Measurements from ENCODE around the gene CRTAP. TPM values are rescaled to one million over a fixed set of nuclear protein-coding genes. Genes with fewer than 3 reads are reported as not detected.
"Not testable (repeated sequence)": the region's sequence is repeated elsewhere in the genome, so short reads cannot be mapped to it uniquely, and the experiment has no call there.

Gene CRTAP
- total RNA-seq (2014; rRNA removed; shearing (Covaris generic)) = 107 TPM in 2 replicates

DNA sequence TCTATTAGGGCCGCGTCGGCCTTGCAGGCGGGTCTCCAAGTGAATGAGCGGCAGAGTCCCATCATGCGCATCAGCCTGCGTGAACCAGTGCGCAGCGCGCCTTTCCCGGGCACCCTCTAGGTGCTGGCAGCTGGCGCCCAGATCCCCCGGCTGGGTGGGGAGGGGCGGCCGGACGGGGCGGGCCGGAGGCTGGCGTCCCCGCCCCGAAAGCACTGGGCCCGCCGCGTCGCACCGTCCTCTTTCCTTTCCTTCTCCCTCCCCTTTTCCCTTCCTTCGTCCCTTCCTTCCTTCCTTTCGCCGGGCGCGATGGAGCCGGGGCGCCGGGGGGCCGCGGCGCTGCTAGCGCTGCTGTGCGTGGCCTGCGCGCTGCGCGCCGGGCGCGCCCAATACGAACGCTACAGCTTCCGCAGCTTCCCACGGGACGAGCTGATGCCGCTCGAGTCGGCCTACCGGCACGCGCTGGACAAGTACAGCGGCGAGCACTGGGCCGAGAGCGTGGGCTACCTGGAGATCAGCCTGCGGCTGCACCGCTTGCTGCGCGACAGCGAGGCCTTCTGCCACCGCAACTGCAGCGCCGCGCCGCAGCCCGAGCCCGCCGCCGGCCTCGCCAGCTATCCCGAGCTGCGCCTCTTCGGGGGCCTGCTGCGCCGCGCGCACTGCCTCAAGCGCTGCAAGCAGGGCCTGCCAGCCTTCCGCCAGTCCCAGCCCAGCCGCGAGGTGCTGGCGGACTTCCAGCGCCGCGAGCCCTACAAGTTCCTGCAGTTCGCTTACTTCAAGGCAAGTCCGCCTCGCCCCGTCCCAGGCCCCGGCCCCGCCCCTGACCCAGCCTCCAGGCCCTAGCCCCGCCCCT is at the start of gene CRTAP:
Gene CRTAP, plus strand, starts transcription at position 243 of the 850 bp plus-strand sequence. Its CDS starts 64 bp downstream, at position 307.
- peak; percentile 88 to 92 for DNase-seq
- Histone ChIP-seq H3K4me3 (peak within 1 kb of the TSS; percentile 74), H3K4me1 (no peaks in the 10 kb centered on the region), H3K27me3 (no peaks in the 10 kb centered on the region), H3K27ac (peak within 1 kb of the TSS; percentile 52; the same call in 1 of the 2 replicates), H3K36me3 (no peaks in the 10 kb centered on the region), H3K9me3 (replicated peaks) (no peaks in the 10 kb centered on the region)

DNA sequence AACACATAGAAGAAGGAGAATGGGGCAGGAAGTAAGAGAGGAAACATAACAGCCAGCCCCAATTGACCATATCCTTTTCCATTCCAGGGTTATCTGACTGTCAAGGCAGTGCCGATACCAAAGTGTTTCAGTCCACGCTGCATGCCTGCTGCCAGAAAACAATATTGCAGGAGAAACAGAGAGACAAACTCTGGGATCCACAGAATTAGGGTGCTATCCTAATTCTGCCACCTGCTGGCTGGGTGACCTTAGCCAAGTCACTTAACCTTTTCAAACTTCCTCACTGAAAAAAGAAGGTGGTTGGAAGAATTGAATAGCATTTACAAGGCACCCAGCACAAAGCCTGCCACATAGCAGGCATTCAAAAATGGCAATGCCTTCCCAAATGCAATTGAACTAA is 48.9 kb upstream of the CRTAP start:
- H3K27me3 ChIP-seq = no peaks in the 10 kb centered on the region

DNA sequence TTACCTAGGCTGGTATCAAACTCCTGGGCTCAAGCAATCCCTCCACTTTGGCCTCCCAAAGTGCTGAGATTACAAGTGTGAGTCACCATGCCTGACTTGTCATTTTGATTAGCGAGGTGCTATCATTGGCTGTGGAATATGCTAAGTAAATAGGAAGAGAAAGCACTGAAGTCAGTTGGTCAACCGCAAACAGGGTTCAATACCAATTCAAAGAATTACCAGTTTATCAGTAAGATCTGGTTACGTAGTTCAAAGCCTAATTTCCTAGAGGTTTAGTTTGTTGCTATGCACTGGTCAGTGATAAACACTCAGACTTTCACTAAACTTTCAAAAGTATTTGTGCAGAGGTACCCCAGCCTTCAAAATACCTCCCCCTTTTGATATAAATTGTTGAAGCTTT is 46.3 kb upstream of the CRTAP start:
- Histone ChIP-seq H3K4me1 (no peaks in the 10 kb centered on the region), H3K9me3 (replicated peaks) (no peaks in the 10 kb centered on the region), H3K27me3 (no peaks in the 10 kb centered on the region), H3K4me3 (no peak overlapping the region), H3K36me3 (no peaks in the 10 kb centered on the region), H3K27ac (no peak overlapping the region)
- DNase-seq = no peak

More for the DNA sequence above, 48.9 kb upstream of the CRTAP start:
- Histone ChIP-seq H3K9me3 (replicated peaks) (no peaks in the 10 kb centered on the region), H3K27ac (no peak overlapping the region), H3K4me1 (no peaks in the 10 kb centered on the region), H3K36me3 (no peaks in the 10 kb centered on the region), H3K4me3 (no peak overlapping the region)
- DNase-seq = peak in 1 of 2 experiments; percentile 2

DNA sequence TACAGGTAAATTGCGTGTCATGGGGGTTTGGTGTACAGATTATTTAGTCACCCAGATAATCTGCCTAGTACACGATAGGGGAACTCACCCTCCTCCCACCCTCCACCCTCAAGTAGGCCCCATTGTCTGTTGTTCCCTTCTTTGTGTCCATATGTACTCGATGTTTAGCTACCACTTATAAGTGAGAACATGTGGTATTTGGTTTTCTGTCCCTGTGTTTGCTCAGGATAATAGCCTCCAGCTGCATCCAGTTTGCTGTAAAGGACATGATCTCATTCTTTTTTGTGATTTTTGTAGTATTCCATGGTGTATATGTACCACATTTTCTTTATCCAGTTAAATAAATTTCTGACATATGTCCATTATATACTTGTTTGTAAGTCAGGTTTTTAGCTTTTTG is 44.0 kb upstream of the CRTAP start:
- not testable (repeated sequence) for H3K27ac ChIP-seq; H3K36me3 ChIP-seq; H3K4me3 ChIP-seq; H3K9me3 ChIP-seq (replicated peaks); H3K27me3 ChIP-seq; DNase-seq; H3K4me1 ChIP-seq

DNA sequence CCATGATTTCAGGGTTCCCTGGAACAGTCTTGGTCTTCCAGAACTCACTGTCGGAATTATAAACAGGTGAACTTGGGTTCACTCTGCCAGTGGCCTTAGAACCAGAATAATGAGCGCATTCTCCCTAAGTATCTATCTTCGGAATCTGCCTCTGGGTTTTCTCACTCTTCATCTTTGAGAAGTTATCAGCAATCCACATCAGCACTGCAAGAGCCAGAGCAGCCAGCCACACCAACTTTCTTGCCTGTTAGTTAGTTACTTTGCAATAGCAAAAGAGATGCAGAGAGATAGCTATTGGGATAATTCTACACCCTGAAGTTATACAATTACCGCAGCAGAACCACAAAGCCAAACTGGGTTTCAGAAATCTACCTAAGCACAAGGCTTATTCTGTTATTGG is 42.6 kb upstream of the CRTAP start:
- H3K27me3 ChIP-seq = no peaks in the 10 kb centered on the region
- no peak for DNase-seq
- no peaks in the 10 kb centered on the region for H3K9me3 ChIP-seq (replicated peaks)

DNA sequence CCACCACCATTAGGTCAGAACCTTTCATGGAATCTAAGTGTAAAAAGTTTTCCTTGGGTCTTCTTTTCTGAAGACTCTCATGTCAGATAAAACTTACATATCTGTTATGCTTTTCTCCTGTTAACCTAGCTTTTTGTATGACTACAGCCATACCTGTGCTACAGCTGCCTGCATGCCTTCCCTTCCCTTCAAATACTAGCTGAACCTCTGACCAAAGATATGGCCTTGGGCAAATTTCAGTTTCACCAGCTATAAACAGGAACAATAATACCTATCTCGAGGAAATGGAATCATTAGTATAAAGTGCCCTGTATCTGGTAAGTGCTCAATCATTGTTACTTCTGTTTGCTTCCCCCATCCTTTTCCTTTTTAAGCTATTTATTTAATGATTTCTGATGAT is 41.9 kb upstream of the CRTAP start:
- no peaks in the 10 kb centered on the region for H3K36me3 ChIP-seq
- H3K27me3 ChIP-seq = no peaks in the 10 kb centered on the region
- H3K9me3 ChIP-seq (replicated peaks) = no peaks in the 10 kb centered on the region
- no peak overlapping the region for H3K27ac ChIP-seq
- H3K4me1 ChIP-seq = no peaks in the 10 kb centered on the region
- DNase-seq = no peak
- no peak overlapping the region for H3K4me3 ChIP-seq

More for the DNA sequence above, 42.6 kb upstream of the CRTAP start:
- Histone ChIP-seq H3K36me3 (no peaks in the 10 kb centered on the region), H3K4me1 (no peaks in the 10 kb centered on the region), H3K4me3 (no peak overlapping the region), H3K27ac (no peak overlapping the region)

DNA sequence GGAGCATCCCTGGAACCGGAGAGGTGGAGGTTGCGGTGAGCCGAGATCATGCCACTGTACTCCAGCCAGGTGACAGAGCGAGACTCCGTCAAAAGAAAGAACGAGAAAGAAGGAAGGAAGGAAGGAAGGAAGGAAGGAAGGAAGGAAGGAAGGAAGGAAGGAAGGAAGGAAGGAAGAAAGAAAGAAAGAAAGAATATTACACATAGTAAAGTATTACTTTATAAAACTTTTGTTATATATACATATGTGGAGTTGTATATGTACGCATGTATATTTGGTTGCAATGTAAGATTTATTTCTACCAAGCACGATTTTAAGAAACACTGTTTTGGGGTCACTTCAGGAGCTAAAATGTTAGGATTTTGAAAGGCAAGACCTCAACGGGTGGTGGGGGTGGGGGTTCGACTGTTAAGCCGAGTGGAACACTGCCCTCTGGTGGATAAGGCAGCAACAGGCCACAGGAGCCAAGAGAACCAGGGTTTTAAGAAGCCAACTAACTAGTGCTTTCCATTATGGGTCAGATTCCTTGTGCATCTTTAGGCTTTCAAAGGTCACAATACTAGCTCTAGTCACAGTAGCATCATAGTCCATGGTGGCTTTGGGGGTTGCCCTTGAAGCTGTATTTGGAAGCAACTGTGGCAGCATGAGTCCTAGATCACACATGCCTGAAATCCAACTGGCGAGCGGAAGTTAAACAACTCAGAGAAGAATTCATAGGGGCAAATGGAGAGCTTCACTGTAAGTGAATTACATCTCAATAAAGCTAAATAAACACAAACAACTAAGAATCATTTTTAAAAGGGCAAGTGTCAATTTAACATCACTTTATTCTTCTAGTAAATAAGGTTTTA is 39.4 kb upstream of the CRTAP start:
- H3K4me1 ChIP-seq = no peaks in the 10 kb centered on the region
- DNase-seq = peak; percentile 50 to 75
- H3K27me3 ChIP-seq = no peaks in the 10 kb centered on the region
- no peak overlapping the region for H3K27ac ChIP-seq
- H3K9me3 ChIP-seq (replicated peaks) = no peaks in the 10 kb centered on the region
- H3K4me3 ChIP-seq = no peak overlapping the region
- H3K36me3 ChIP-seq = no peaks in the 10 kb centered on the region

DNA sequence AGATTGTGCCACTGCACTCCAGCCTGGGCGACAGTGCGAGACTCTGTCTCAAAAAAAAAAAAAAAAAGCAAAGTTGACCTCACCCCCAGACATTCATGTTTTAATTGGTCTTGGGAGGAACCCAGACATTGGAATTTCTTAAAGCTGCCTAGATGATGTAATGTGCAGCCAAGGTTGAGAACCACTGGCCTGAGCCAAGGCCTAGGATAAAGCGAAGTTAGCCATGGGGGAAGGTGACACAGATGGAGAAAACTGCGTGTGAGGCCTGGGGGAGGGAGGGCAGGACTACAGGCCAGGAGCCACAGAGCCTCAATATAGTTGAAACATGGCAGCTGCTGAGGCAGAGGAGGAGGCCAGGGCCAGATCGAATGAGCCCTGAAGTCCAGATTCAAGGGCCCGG is 37.8 kb upstream of the CRTAP start:
- Histone ChIP-seq H3K4me3 (no peak overlapping the region), H3K4me1 (no peaks in the 10 kb centered on the region), H3K27ac (no peak overlapping the region), H3K36me3 (no peaks in the 10 kb centered on the region), H3K27me3 (no peaks in the 10 kb centered on the region), H3K9me3 (replicated peaks) (no peaks in the 10 kb centered on the region)
- no peak for DNase-seq

DNA sequence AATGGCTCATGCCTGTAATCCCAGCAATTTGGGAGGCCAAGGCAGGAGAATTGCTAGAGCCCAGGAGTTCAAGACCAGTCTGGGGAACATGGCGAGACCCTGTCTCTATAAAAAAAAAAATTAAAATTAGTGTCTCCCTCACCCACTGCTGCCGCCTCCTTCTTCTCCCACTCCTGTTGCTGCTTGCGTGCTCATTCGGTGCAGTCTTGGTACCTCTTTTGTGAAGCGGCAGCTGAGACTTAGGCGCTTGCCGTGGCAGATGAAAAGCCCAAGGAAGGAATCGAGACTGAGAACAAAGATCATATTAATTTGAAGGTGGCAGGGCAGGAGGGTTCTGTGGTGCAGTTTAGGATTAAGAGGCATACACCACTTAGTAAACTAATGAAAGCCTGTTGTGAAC is 36.9 kb upstream of the CRTAP start:
- no peak for DNase-seq
- Histone ChIP-seq H3K4me1 (no peaks in the 10 kb centered on the region), H3K27ac (no peak overlapping the region), H3K9me3 (replicated peaks) (no peaks in the 10 kb centered on the region), H3K36me3 (no peaks in the 10 kb centered on the region), H3K27me3 (no peaks in the 10 kb centered on the region), H3K4me3 (no peak overlapping the region)

DNA sequence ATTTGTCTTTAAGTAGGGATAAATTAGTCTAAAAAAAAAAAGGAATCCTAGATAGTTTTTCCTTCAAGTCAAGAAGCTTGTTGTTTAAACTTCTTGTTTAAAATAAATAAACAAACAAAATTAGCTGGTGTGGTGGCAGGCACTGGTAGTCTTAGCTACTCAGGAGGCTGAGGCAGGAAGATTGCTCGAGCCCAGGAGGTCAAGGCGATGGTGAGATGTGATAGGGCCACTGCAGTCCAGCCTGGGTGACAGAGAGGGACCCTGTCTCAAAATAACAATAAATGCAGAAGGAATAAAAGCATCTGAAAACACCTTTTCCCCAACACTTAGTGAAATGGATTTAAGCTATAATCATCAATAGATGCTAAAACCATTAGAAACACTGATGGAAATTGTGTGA is 35.8 kb upstream of the CRTAP start:
- no peaks in the 10 kb centered on the region for H3K9me3 ChIP-seq (replicated peaks)
- DNase-seq = no peak
- H3K27me3 ChIP-seq = no peaks in the 10 kb centered on the region
- no peaks in the 10 kb centered on the region for H3K36me3 ChIP-seq
- no peak overlapping the region for H3K4me3 ChIP-seq
- H3K27ac ChIP-seq = no peak overlapping the region
- no peaks in the 10 kb centered on the region for H3K4me1 ChIP-seq

DNA sequence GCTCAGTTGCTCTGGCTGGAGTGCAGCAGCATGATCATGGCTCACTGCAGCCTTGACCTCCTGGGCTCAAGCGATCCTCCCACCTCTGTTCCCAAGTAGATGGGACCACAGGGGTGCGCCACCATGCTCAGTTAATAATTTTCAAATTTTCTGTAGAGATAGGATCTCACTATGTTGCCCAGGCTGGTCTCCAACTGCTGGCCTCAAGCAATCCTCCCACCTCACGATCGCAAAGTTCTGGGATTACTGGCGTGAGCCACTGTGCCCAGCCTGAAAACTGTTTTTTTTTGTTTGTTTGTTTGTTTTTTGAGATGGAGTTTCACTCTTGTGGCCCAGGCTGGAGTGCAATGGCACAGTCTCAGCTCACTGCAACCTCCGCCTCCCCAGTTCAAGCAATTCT is 34.0 kb upstream of the CRTAP start:
- H3K9me3 ChIP-seq (replicated peaks) = not testable (repeated sequence)

DNA sequence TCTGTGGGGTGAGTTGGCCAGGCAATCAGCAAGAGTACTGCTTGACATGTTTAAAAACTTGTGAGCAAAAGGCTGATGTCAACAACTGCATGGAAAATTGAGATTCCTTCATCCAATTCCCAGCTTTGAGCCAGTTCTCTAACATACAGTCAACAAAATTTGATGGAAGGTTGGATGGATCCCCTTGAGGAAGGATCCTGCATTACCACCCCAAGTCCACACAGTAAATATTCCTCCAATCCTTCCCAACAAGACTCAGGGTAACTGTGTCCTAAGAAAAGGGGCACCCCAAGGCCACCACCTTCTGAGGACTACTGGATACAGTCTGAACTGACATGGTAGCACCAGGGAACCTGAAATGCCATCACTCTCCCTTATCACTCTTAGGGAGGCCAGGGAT is 32.0 kb upstream of the CRTAP start:
- H3K4me1 ChIP-seq = no peaks in the 10 kb centered on the region; the same call in 1 of the 2 replicates
- no peak overlapping the region for H3K4me3 ChIP-seq
- H3K27ac ChIP-seq = no peak overlapping the region
- no peaks in the 10 kb centered on the region for H3K27me3 ChIP-seq
- H3K9me3 ChIP-seq (replicated peaks) = no peaks in the 10 kb centered on the region
- no peak for DNase-seq
- no peaks in the 10 kb centered on the region for H3K36me3 ChIP-seq

More for the DNA sequence above, 34.0 kb upstream of the CRTAP start:
- not testable (repeated sequence) for H3K4me3 ChIP-seq, H3K27ac ChIP-seq, H3K4me1 ChIP-seq, H3K27me3 ChIP-seq, H3K36me3 ChIP-seq, DNase-seq

DNA sequence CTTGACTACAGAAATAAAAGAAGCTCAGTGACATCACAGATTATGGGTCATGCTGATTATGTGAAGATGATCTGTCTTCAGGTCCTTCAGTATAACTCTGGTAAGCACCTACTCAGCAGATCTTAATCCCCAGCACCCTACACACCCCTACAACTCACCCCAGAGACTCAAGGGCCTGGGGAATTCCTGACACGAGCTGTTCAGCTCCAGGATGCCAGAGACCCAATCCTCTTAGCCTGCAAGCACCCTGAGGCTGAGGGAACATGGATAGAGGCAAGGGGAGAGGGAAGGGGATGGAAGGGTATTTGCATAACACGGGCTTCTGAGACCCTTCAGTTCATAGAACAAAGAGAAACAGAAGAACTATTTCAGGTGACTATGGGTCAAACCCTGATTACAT is 29.9 kb upstream of the CRTAP start:
- no peaks in the 10 kb centered on the region; the same call in 1 of the 2 replicates for H3K4me1 ChIP-seq
- no peaks in the 10 kb centered on the region for H3K9me3 ChIP-seq (replicated peaks)
- H3K27ac ChIP-seq = peak overlapping the region; percentile 34; the same call in 1 of the 2 replicates
- no peaks in the 10 kb centered on the region for H3K36me3 ChIP-seq
- no peaks in the 10 kb centered on the region for H3K27me3 ChIP-seq
- H3K4me3 ChIP-seq = no peak overlapping the region
- DNase-seq = peak in 1 of 2 experiments; percentile 13

DNA sequence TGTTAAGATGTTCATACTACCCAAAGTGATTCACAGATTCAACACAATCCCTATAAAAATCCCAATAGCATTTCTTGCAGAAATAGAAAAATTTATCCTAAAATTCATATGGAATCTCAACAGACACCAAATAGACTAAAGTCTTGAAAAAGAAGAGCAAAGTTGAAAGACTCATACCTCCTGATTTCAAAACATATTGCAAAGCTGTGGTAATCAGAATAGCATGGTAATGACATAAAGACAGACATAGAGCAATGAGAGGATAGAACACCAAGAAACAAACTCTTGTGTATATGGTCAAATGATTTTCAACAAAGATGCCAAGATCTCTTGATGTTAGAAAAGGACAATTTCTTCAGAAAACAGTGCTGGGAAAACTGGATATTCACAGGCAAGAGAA is 25.1 kb upstream of the CRTAP start:
- H3K36me3 ChIP-seq = no peaks in the 10 kb centered on the region
- no peak for DNase-seq
- no peak overlapping the region for H3K27ac ChIP-seq
- H3K9me3 ChIP-seq (replicated peaks) = no peaks in the 10 kb centered on the region
- H3K4me1 ChIP-seq = no peaks in the 10 kb centered on the region; the same call in 1 of the 2 replicates
- H3K27me3 ChIP-seq = no peaks in the 10 kb centered on the region
- H3K4me3 ChIP-seq = no peak overlapping the region

DNA sequence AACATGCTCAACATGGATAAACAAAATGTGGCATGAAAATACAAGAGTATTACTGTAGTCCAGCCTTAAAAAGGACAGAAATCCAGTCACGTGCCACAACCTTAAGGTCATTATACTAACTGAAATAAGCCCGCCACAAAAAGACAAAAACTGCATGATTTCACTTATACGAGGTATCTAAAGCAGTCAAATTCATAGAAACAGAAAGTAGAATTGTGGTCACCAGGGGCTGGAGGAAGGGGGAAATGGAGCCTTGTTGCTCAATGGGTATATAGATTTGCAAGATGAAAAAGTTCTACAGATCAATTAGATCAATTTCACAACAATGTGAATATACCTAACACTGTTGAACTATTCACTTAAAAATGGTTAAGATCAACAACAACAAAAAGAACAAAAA is 24.3 kb upstream of the CRTAP start:
- DNase-seq = no peak
- Histone ChIP-seq H3K27me3 (no peaks in the 10 kb centered on the region), H3K36me3 (no peaks in the 10 kb centered on the region), H3K4me1 (no peaks in the 10 kb centered on the region), H3K4me3 (no peak overlapping the region), H3K27ac (no peak overlapping the region), H3K9me3 (replicated peaks) (no peaks in the 10 kb centered on the region)

Measured in SJCRH30 (cell line).